ENCODE measurements around the gene NAB2.
A peak's percentile ranks its signal among the peaks of the same experiment; 100 is the strongest.
"Not testable (repeated sequence)": the region's sequence is repeated elsewhere in the genome, so short reads cannot be mapped to it uniquely, and the experiment has no call there.

Gene NAB2

DNA sequence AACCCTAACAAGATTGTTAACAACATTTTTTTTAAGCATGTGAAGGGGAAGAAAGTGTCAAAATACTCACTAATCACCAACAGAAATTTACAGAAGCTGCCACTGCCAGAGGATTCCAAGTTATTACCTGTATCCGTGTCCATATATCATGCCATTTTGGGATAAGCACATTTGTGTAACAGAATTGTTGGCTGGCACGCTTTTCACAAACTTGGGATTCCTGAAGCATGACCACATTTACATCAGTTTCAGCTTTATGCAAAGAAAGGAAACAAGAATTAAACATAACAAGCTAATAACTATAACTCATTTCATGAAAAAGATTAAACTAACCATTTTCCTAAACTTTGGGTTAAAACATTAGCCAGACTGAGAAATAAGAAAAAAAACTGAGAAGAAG, 16.3 kb upstream of the NAB2 start:
- no peak for DNase-seq

DNA sequence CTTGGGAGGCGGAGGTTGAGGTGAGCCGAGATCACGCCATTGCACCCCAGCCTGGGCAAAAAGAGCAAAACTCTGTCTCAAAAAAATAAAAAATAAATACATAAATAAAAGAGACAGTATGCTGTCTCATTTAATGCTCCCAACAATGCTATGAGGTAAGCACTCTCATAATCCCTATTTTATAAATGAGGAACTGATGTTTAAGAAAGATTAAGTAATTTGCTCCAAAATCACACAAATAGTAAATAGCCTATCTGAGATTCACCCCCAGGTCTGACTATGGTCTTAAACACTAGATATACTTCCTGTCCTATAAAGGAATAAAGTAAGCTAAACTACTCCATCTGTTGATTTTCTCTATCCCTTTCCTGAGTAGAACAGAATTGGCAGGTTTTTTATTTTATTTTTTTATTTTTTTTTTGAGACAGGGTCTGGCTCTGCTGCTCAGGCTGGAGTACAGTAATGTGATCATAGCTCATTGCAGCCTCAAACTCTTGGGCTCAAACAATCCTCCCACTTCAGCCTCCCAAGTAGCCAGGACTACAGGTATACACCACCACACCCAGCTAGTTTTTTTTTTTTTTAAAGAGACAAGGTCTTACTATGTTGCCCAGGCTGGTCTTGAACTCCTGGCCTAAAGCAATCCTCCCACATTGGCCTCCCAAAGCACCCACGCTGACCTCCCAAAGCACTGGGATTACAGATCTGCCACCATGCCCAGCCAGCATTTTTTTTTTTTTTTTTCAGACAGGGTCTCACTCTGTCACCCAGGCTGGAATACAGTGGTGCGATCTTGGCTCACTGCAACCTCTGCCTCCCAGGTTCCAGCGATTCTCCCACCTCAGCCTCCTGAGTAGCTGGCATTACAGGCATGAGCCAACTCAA, 15.1 kb upstream of the NAB2 start:
- not testable (repeated sequence) for DNase-seq

DNA sequence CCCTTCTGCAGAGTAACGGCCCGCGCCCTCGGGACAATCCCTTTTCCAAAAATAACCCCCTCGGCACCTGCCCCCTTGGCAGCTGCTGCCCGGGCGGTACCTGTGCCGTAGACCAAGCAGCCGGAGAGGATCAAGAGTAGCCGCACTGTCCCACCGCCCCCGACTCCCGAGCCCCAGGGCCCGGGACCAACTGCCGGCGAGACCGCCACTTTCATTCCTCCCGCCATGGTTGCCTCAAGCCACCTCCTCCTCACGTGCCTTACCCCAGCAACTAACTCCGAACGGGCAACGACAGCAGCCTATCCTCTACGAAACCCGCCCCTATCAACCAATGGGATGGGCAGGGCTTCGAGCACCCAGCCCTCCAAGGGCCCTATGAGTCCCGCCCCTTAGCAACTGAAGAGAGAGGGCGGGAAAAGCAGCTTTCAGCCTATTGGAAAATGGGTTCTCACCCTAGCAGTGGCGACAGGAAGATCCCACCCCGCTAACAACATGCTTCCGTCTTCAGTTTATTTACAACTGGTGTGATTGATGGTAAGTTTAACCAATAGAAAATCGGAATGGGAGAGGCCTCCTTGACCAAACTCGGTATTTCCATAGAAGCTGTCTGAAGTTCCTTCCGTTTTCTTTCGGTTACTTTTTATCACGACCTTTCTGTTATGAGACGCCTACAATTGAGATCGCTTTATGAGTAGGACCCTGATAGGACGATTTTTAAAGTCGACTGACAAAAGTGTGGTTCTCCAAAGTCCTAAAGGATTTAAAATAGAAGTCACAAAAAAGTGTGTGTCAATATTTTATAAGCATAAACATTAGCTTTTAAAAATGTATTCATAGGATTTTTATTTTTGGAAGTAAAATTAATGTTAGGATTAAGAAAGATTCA, 10.2 kb upstream of the NAB2 start, which contains the start of gene NEMP1:
TSS of gene NEMP1 (minus strand) at position 273 of the 886 bp plus-strand sequence. CDS start at position 227, 46 bp downstream.
- peak; percentile 96 for DNase-seq

DNA sequence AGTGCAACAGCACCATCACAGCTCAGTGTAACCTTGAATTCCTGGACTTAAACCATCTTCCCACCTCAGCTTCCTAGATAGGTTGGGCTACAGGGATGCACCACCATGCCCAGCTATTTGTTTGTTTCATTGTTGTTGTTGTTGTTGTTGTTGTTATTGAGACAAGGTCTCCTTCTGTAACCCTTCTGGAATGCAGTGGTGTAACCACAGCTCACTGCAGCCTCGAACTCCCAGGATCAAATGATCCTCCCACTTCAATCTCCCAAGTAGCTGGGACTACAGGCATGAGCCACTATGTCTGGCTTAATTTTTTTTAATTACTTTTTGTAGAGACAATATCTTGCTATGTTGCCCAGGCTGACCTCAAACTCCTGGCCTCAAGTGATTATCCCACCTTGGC, 9.1 kb upstream of the NAB2 start:
- DNase-seq: no peak

- no peak for DNase-seq
These were observed 8.1 kb upstream of the NAB2 start for GRCh38 chr12:57080855-57081254.

- DNase-seq: no peak
These were observed 2.9 kb upstream of the NAB2 start for GRCh38 chr12:57085999-57086492.

GRCh38 chr12:57086493-57087009, 2.4 kb upstream of the NAB2 start:
- peak; percentile 42 for DNase-seq

DNA sequence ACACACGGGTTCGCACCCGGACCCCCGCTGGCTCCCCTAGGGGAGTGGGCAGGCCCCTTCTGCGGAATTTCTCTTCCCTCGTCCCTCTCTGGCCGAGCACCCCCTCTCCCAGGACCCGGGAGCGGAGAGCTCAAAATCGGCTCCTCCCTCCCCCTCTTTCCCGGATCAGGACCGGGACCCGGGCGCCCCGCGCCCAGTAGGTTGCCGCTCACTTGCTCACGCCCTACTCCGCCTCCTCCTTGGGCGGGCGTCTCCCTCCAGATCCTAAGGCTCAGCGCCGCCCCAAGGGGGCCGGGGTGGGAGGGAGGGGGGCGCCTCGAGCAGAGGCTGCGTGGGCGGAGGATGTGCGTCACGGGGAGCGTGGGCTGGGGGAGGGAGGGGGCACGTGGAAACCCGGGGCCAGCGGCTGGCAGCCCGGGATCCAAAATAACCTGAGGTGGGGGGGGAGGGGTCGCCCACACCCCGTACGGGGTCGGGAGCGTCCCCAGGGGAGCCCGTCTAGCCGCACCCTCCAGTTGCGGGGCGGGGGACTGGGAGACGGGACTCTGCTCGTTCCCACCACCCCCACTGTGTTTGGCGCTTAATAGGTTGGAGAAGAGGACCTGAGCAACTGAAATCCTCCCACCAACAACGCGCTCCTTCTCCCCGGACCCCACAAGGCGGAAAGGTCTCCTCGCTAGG, 1.8 kb upstream of the NAB2 start:
- DNase-seq: no peak

DNA sequence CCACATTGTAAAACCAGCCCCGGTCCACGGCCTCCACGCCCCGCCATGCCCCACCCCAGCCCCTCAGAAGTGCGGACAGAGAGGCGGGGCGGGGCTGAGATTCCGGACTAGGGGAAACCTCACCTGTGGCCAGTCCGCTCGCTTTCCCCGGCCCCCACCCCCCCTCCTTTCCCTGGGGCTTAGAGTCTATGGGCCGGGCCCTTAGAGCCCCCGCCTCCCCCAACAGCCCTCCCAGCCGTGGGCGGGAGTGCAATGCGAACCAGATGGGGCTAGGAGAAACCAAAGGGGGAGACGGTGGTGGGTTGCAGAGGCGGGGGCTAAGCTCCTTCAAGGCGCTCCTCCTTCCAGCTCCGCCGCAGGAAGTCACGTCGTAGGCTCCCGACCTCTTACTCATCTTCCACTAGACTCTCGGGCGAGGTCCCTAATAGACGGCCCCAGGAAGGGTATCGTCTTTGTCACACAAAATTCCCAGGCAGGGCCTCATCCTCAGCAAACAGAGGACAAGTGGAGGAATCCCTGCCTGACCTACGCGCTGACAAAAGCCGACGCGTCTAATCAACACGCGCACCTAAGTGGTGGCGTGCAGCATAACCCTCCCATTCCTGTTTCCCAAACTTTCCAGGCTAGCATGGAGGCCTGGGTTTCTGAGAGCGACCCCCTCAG, 1.1 kb upstream of the NAB2 start:
- peak; percentile 37 for DNase-seq

DNA sequence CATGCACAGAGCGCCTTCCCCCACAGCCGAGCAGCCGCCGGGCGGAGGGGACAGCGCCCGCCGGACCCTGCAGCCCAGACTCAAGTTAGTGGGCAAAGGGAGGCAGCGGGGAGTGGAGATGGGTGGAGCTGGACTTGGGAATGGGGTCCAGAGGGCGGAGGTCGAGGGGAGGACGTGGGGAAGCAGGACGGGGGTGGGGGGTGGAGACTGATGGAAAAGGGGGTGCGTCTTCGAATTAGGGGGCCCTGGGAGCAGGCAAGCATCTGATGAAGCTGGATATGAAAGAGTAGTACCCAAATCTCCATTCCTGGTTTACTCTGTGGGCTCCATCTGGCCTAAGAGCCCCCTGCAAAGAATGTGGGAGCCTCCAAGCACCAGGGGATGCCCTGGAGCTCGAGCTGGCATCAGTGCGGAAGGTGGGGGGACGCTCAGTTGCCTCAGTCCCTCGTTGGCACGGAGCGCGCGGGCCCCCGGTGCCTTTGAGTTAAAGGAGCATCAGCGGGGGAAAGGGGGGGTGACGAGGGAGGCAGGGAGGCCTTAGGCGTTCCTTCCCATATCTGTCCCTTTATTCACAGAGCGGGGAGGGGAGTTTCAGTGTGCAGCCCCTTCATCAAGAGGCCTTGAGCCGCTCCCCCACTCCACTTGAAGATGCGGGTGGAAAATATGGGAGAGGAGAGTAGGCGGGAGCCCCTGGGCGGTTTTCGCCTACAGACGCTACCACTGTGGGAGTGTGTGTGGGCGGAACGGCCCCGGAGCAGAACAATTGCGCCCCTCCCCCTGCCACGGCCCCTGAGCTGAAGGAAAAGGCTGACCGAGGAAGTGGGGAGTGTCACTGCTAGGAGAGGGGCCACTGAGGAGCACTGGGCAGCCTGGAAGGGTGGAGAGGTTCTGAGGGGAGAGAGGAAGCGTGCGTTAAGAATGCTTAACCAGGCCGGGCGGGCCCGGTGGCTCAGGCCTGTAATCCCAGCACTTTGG, 644 bp downstream of the NAB2 start:
- no peak for DNase-seq

GRCh38 chr12:57090490-57090889, 1.6 kb downstream of the NAB2 start:
- no peak for DNase-seq

DNA sequence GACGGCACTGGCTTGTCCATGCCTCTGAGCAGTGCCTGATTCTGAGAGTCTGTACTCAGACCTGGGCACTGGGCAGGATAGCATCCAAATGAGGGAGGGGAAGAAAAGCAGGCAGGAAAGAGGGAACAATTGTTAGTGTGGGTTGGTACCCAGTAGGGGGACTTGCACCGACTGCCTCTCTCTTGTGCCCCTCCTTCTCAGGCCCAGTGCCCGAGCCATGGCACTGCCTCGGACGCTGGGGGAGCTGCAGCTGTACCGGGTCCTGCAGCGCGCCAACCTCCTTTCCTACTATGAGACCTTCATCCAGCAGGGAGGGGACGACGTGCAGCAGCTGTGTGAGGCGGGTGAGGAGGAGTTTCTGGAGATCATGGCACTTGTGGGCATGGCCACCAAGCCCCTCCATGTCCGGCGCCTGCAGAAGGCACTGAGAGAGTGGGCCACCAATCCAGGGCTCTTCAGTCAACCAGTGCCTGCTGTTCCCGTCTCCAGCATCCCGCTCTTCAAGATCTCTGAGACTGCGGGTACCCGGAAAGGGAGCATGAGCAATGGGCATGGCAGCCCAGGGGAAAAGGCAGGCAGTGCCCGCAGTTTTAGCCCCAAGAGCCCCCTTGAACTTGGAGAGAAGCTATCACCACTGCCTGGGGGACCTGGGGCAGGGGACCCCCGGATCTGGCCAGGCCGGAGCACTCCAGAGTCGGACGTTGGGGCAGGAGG, 2.2 kb downstream of the NAB2 start:
- DNase-seq: no peak

DNA sequence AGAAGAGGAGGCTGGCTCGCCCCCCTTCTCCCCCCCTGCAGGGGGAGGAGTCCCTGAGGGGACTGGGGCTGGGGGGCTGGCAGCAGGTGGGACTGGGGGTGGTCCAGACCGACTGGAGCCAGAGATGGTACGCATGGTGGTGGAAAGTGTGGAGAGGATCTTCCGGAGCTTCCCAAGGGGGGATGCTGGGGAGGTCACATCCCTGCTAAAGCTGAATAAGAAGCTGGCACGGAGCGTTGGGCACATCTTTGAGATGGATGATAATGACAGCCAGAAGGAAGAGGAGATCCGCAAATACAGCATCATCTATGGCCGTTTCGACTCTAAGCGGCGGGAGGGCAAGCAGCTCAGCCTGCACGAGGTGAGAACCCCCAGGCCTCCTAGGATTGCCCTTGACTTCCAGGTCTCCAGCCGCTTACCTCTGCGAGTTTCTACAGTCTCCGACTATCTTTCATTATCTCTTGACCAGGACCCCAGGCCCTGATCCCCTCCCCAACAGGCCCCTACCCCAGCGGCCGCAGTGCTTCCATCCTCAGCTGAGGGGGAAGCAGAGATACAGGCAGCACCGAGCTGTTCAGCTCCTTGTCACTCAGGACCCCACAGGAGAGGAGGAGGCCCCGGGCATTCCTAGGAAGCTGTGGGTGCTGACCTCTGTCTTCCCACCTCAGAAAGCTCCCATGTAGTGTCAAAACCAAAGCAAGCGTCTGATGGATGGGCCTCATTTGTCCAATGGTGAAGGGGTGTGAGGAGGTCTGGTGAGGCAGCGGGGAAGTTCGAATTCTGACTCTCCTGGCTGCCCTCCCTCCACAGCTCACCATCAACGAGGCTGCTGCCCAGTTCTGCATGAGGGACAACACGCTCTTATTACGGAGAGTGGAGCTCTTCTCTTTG, 3.0 kb downstream of the NAB2 start:
- DNase-seq: no peak

DNA sequence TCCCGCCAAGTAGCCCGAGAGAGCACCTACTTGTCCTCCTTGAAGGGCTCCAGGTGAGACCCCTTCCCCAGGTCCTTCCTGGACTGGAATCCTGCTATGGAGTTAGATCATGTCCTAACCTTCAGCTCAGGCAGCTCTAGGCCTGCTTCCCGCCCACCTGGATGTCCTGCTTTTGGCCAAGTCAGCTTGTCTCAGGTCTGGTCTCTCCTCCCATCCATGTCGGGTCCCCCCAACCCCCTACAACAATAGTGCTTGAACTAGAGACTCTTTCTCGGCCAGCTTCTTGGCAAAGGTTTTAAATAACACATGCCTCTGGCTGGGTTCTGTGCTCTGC, 3.6 kb downstream of the NAB2 start:
- DNase-seq: no peak

DNA sequence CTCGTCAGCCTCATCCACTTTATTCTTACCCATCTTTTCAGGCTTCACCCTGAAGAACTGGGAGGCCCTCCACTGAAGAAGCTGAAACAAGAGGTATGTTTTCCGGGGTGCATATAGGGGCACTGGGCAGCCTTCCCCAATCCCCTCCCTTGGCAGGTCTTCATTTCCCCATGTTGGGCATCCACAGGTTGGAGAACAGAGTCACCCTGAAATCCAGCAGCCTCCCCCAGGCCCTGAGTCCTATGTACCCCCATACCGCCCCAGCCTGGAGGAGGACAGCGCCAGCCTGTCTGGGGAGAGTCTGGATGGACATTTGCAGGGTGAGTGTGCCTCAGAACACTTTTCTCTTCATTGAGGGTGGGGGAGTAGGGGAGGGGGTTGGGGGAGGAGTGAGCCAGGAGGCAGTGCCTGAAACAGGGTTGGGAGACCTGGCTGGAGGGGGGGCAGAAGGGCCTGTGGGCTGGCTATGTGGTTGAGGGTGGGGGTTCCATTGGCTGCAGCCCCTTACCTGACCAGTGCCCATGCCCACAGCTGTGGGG, 4.0 kb downstream of the NAB2 start:
- DNase-seq: no peak

DNA sequence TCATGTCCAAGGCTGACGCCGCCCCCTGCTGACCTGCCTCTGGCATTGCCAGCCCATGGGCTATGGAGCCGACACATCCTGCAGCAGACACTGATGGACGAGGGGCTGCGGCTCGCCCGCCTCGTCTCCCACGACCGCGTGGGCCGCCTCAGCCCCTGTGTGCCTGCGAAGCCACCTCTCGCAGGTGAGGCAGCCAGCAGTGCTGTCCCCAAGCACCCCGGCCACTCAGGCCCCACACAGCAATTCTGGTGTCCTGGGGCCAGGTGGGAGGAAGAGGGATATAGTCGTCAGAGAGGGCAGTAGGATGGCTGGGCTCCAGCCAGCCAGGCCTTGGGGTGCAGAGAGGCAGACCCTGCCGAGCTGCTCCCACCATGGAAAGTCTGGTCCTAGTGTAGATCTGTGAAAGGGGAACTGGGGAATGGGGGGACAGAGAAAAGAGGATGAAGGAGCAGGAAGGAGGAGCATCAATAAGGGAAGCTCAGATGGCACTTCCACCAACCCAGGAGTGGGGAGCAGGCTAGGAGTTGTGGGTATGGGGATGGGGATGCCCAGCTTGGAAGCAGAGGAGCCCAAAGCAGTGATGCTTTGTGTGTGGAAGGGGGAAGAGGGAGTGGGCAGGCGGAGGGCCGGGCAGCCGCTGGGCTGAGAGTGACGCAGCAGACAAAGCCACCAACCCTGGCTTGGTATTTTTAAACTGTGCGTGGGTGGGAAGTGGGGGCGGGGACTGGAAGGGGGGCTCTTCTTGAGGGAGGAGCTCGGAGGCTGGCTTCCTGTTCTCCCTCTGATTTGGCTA, 4.7 kb downstream of the NAB2 start:
- no peak for DNase-seq

- no peak for DNase-seq
These were observed 5.6 kb downstream of the NAB2 start for GRCh38 chr12:57094208-57095160.

Measured in NCI-H1105 treated with DMSO at 0.1 percent for 48 hours (cell line).